HCT116 (cell line): Measurements from ENCODE around the gene FAM83B. TPM values are rescaled to one million over a fixed set of nuclear protein-coding genes. Genes with fewer than 3 reads are reported as not detected.

Source experiments
- ATAC-seq: fragments of 200-7000 bp; cut with Tn5 transposase; 2 replicates; pipeline ENCODE4 v1.9.1; 2020; ENCODE audit warnings: mild to moderate bottlenecking, moderate library complexity
- BruUV-seq: library from RNA; stranded (reverse); fragments of 400-500 nt; replicated peaks from 2 replicates; lab custom pipeline; 2021; lab: Mats Ljungman, UMichigan
- CTCF ChIA-PET: fragments of 300-600 bp; sonication (Branson Sonifier 250); formaldehyde crosslinking; loops from one replicate; lab custom pipeline; 2021; ENCODE audit warnings: antibody characterized with exemption; lab: Charles Lee
- POLR2A ChIA-PET: fragments of 300-600, 350-600 bp; sonication (Branson Sonifier 250); formaldehyde crosslinking; loops from one replicate; lab custom pipeline; 2021; ENCODE audit warnings: antibody characterized with exemption; lab: Charles Lee
- RAD21 ChIA-PET, 2 experiments: fragments of 300-600 bp; sonication (Branson Sonifier 250); formaldehyde crosslinking; loops; one replicate each; lab custom pipeline; 2023; ENCODE audit warnings: low total read pairs in 2 of 2; ENCODE audit not compliant: uncharacterized antibody in 2 of 2, unreplicated experiment in 2 of 2, low non-redundant PET in 1 of 2; lab: Charles Lee
- DNase-seq: peaks from one replicate; pipeline ENCODE4 v3.0.0-alpha.2; 2010; ENCODE audit warnings: low read depth, low spot score
- H2AFZ ChIP-seq: fragments of 200-600 bp; shearing (Covaris generic), sonication (generic); 2 replicates; pipeline ENCODE4 v1.6.1; 2017; ENCODE audit warnings: low read depth, mixed run types, mixed read lengths, antibody characterized with exemption, low read length; ENCODE audit not compliant: poor library complexity, severe bottlenecking
- H3K27ac ChIP-seq: 2 replicates; pipeline ENCODE4 v1.5.1; 2012; ENCODE audit warnings: low read depth, low read length
- H3K27me3 ChIP-seq: fragments of 200-600 bp; sonication (generic); 2 replicates; pipeline ENCODE4 v1.6.1; 2016; ENCODE audit warnings: mixed run types, low read length, mixed read lengths; ENCODE audit not compliant: insufficient read depth
- H3K36me3 ChIP-seq, 2 experiments: fragments of 200-500 bp in 1 of 2; fragments of 200-600 bp in 1 of 2; sonication (Bioruptor generic) in 1 of 2; sonication (generic) in 1 of 2; 2 replicates each; pipeline versions ENCODE4 v1.5.1 to v1.6.1; 2014 to 2016; ENCODE audit warnings: low read length in 2 of 2, inconsistent platforms in 1 of 2, mixed read lengths in 1 of 2, mixed run types in 1 of 2; ENCODE audit not compliant: insufficient read depth in 2 of 2, control insufficient read depth in 1 of 2
- H3K4me1 ChIP-seq, 2 experiments: fragments of 200-600 bp in 1 of 2; sonication (generic) in 1 of 2; 2 replicates each; pipeline versions ENCODE4 v1.5.1 to v1.6.1; 2012 to 2017; ENCODE audit warnings: low read length in 2 of 2, inconsistent platforms in 1 of 2, mild to moderate bottlenecking in 1 of 2, mixed read lengths in 1 of 2, mixed run types in 1 of 2, moderate library complexity in 1 of 2; ENCODE audit not compliant: insufficient read depth in 2 of 2, control insufficient read depth in 1 of 2
- H3K4me2 ChIP-seq: fragments of 200-600 bp; sonication (generic); 2 replicates; pipeline ENCODE4 v1.6.1; 2017; ENCODE audit warnings: mixed run types, low read length, mixed read lengths
- H3K4me3 ChIP-seq, 2 experiments: fragments of 200-600 bp in 1 of 2; sonication (generic) in 1 of 2; replicated peaks in 1 of 2; 2 replicates each; pipeline ENCODE4 v1.5.1; 2011 to 2016; ENCODE audit warnings: low read length in 2 of 2, control low read depth in 1 of 2, low read depth in 1 of 2, mild to moderate bottlenecking in 1 of 2, mixed read lengths in 1 of 2, mixed run types in 1 of 2
- H3K79me2 ChIP-seq: fragments of 200-600 bp; sonication (generic); 2 replicates; pipeline ENCODE4 v1.6.1; 2017; ENCODE audit warnings: mild to moderate bottlenecking, mixed run types, low read length, moderate library complexity, mixed read lengths; ENCODE audit not compliant: insufficient read depth
- H3K9ac ChIP-seq: fragments of 200-600 bp; sonication (generic); 2 replicates; pipeline ENCODE4 v1.6.1; 2016; ENCODE audit warnings: low read length, mixed read lengths
- H3K9me2 ChIP-seq: fragments of 200-600 bp; sonication (generic), shearing (Covaris generic); 2 replicates; pipeline ENCODE4 v1.6.1; 2017; ENCODE audit warnings: mixed run types, mild to moderate bottlenecking, moderate library complexity; ENCODE audit not compliant: insufficient read depth
- H3K9me3 ChIP-seq, 2 experiments: fragments of 200-500 bp in 1 of 2; fragments of 200-600 bp in 1 of 2; sonication (Bioruptor generic) in 1 of 2; sonication (generic) in 1 of 2; 2 replicates each; pipeline ENCODE4 v1.6.1; 2014 to 2017; ENCODE audit warnings: low read length in 2 of 2, mixed read lengths in 2 of 2, inconsistent platforms in 1 of 2, low read depth in 1 of 2, mild to moderate bottlenecking in 1 of 2, mixed run types in 1 of 2, moderate library complexity in 1 of 2; ENCODE audit not compliant: control insufficient read depth in 1 of 2, insufficient read depth in 1 of 2
- H4K20me1 ChIP-seq: fragments of 200-600 bp; sonication (generic), shearing (Covaris generic); 2 replicates; pipeline ENCODE4 v1.6.1; 2017; ENCODE audit warnings: mixed run types, mild to moderate bottlenecking, moderate library complexity; ENCODE audit not compliant: insufficient read depth
- ATF3 ChIP-seq: IDR thresholded peaks from 2 replicates; pipeline ENCODE4 v1.6.1; 2012
- CBX3 ChIP-seq: IDR thresholded peaks from 2 replicates; pipeline ENCODE4 v1.6.1; 2012; ENCODE audit warnings: low read depth
- CTCF ChIP-seq, 3 experiments: fragments of 200-600 bp in 1 of 3; sonication (generic) in 1 of 3; IDR thresholded peaks in 2 of 3; conservative IDR thresholded peaks in 1 of 3; 2 replicates each; pipeline ENCODE4 v1.5.1; 2012 to 2017; ENCODE audit warnings: low read depth in 2 of 3, low read length in 2 of 3, antibody characterized with exemption in 1 of 3, borderline replicate concordance in 1 of 3, control low read depth in 1 of 3, mild to moderate bottlenecking in 1 of 3, mixed read lengths in 1 of 3, mixed run types in 1 of 3, moderate library complexity in 1 of 3; ENCODE audit not compliant: insufficient read depth in 1 of 3
- EGR1 ChIP-seq: IDR thresholded peaks from 2 replicates; pipeline ENCODE4 v1.6.1; 2012; ENCODE audit warnings: low read depth
- ELF1 ChIP-seq: IDR thresholded peaks from 2 replicates; pipeline ENCODE4 v1.6.1; 2012; ENCODE audit warnings: low read depth, borderline replicate concordance
- EZH2 ChIP-seq: fragments of 200-600 bp; sonication (generic); IDR thresholded peaks from 2 replicates; pipeline ENCODE4 v1.6.1; 2017; ENCODE audit warnings: antibody characterized with exemption, mixed run types
- EZH2phosphoT487 ChIP-seq: fragments of 200-600 bp; IDR thresholded peaks from 2 replicates; pipeline ENCODE4 v1.6.1; 2018; ENCODE audit warnings: antibody characterized with exemption, borderline replicate concordance
- FOSL1 ChIP-seq: IDR thresholded peaks from 2 replicates; pipeline ENCODE4 v1.6.1; 2012; ENCODE audit warnings: low read depth
- POLR2A ChIP-seq: IDR thresholded peaks from 2 replicates; pipeline ENCODE4 v1.7.0; 2011; ENCODE audit warnings: borderline replicate concordance; ENCODE audit not compliant: insufficient read depth, insufficient read length; ENCODE audit errors: extremely low read depth
- POLR2AphosphoS5 ChIP-seq: IDR thresholded peaks from 2 replicates; pipeline ENCODE4 v1.6.1; 2011; ENCODE audit warnings: mild to moderate bottlenecking, low read depth, low read length, moderate library complexity
- REST ChIP-seq: IDR thresholded peaks from 2 replicates; pipeline ENCODE4 v1.6.1; 2012; ENCODE audit warnings: low read depth
- SP1 ChIP-seq: IDR thresholded peaks from 2 replicates; pipeline ENCODE4 v1.6.1; 2012; ENCODE audit warnings: low read depth
- SRF ChIP-seq: IDR thresholded peaks from 2 replicates; pipeline ENCODE4 v1.6.1; 2012; ENCODE audit warnings: low read depth
- TCF7L2 ChIP-seq: IDR thresholded peaks from 2 replicates; pipeline ENCODE4 v1.7.0; 2011; ENCODE audit warnings: borderline replicate concordance, inconsistent platforms; ENCODE audit not compliant: insufficient read depth, insufficient read length; ENCODE audit errors: extremely low read depth
- ZNF274 ChIP-seq: fragments of 200-500 bp; sonication (Bioruptor generic); IDR thresholded peaks from 2 replicates; pipeline ENCODE4 v1.6.1; 2014; ENCODE audit warnings: mild to moderate bottlenecking, low read depth, low read length, inconsistent platforms
- intact Hi-C: fragments of 100-400 bp; cut with micrococcal nuclease; formaldehyde crosslinking; loops from 2 replicates; pipeline ENCODE4 v1.10.0; 2022
- total RNA-seq: library from RNA; stranded (reverse); gene quantifications from one replicate; pipeline ENCODE4 v1.2.1, GENCODE V29; 2021; ENCODE audit not compliant: unreplicated experiment

The FAM83B gene
- total RNA-seq, 1 experiment from 2014 or later, result 16.9 TPM

GRCh38 chr6:54935739-54936138 lies 89.2 kb downstream of the FAM83B start (continued):
- TF ChIP-seq EZH2phosphoT487, result no peak
- peak; percentile 99 for TF ChIP-seq CBX3

- H4K20me1 ChIP-seq, result no peaks in the 10 kb centered on the region
- H3K4me3 ChIP-seq, result no peak overlapping the region
- no peak for ATAC-seq
- intact Hi-C loops, result no loop called here
- H3K4me2 ChIP-seq, result no peak overlapping the region
- no TSS peak for BruUV-seq
- ChIA-PET POLR2A (no interaction called here), RAD21 (no interaction called here), CTCF (no interaction called here)
- no peaks in the 10 kb centered on the region for H3K79me2 ChIP-seq
- H3K9me2 ChIP-seq, result no peaks in the 10 kb centered on the region
- H3K4me1 ChIP-seq, result peaks cover 7 to 27% of the 10 kb centered on the region in 2 experiments; a peak in 3 of 4 replicates
- DNase-seq, result no peak
- no peaks in the 10 kb centered on the region for H3K36me3 ChIP-seq
- H3K27me3 ChIP-seq, result no peaks in the 10 kb centered on the region
- H2AFZ ChIP-seq, result no peak overlapping the region
- TF ChIP-seq CTCF (IDR thresholded peaks at IDR 0.05 in 2 of 3, conservative IDR thresholded peaks at IDR 0.05 in 1 of 3; ENCODE audit: borderline replicate concordance in 1 of 3, insufficient read depth in 1 of 3, low read depth in 2 of 3, low read length in 2 of 3) (no peak), REST (no peak), SRF (no peak), EGR1 (no peak), ZNF274 (no peak), EZH2 (no peak), TCF7L2 (no peak), FOSL1 (no peak), ATF3 (no peak), SP1 (no peak), ELF1 (no peak), POLR2AphosphoS5 (no peak), POLR2A (no peak), EZH2phosphoT487 (no peak)
- peaks cover 5 to 6% of the 10 kb centered on the region in 2 experiments; a peak in 3 of 4 replicates for H3K9me3 ChIP-seq
- no peak overlapping the region for H3K9ac ChIP-seq
- H3K27ac ChIP-seq, result no peak overlapping the region
These were observed 90.8 kb downstream of the FAM83B start for GRCh38 chr6:54937371-54937770.
